Superior temporal gyrus (tissue), 1 donor: ENCODE results near the gene SLC25A41.
A peak's percentile ranks its signal among the peaks of the same experiment; 100 is the strongest.

Experiments used
- DNase-seq: peaks from one replicate; pipeline ENCODE4 v3.0.0-alpha.2; 2016; ENCODE audit errors: extremely low spot score

The SLC25A41 gene

DNA sequence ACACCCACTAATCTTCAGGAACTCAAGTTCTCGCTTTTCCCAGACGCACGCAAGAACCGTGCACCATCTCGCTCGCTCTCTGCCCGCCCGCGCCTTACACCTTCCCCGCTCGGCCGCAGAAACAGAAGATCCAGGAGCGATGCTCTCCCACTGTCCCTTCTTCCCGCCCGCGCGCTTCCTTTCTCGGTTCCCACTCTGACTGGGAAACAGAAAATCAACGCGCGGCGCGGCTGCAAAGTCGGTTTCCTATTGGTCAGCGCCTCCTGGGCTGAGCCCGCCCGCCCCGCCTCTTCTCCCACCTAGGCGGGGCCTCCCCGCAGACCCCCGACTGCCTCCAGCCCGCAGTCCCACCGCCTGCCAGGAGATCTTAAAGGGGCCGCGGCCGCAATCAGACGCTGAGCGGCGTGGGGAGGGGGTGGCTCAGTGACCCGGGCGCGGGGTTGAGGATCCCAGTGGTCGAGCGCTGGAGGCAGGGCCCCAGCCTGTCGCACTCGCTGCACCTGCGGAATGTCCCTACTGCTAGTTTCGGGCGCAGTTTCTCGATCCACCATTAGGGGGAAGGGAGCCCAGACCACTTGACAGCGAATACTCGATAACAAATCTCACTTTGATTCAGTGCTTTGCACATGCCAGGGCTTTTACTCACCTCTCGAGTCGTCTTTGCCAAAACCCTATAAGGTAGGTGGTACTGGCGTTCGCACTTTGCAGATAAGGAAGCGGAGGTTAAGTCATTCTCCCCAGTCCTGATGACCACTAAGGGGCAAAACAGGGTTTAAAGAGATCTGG, 26.7 kb upstream of the SLC25A41 start:
- DNase-seq: peak; percentile 99

GRCh38 chr19:6459262-6460098, 25.9 kb upstream of the SLC25A41 start, which contains the start of gene SLC25A23:
SLC25A23 (minus strand) TSS chr19:6459792; CDS start chr19:6459628, 164 bp downstream.
- DNase-seq: peak; percentile 67

GRCh38 chr19:6458695-6459261, 25.2 kb upstream of the SLC25A41 start:
- no peak for DNase-seq

DNA sequence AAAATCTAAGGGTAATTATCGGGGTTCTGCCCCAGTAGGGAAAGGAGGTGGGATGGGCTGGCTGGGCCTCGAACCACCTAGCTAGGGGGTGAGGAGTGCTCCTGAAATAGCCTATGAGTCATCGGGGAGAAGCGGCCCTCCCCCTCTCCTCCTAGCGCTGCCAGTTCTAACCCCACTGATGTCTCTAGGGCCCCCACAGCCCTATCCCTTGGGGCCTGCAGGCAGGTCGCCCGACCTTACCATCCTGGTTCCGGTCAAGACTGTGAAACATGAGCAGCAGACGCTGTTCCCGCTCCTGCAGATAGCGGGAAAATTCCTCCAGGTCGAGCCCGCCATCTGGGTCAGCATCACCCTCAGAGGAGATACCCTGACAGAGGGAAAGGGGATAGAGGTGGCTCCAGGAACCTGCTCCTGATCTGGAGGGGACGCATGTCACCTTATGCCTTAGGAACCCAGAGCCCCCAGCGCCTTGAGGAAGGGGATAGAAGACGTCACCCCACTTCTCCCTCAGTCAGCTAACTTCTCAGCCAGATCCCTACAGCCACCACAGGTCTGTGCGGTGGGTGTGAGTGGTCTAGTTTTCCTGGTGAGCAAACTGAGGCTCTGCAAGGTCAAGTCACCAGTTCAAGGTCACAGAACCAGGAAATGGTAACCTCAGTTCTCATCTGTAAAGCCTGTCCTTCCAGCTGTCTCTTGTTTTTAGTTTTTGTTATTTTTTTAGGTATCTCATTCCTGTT, 24.6 kb upstream of the SLC25A41 start:
- no peak for DNase-seq

DNA sequence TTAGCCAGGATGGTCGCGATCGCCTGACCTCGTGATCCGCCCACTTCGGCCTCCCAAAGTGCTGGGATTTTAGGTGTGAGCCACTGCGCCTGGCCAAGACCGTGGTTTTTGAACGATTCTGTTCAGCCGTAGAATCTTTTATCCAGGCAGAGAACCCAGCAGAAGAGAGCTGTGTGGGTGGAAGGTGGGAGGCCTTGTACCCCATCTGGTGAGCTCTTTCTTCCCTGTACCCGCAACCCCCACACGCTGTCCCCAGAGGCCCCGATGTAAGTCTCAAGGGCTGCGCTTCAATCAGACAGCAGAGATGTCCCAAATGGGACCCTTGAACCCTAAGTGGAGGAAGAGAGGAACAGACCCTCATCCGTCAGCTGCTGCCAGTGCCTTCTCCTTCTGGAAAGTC, 22.4 kb upstream of the SLC25A41 start:
- no peak for DNase-seq

DNA sequence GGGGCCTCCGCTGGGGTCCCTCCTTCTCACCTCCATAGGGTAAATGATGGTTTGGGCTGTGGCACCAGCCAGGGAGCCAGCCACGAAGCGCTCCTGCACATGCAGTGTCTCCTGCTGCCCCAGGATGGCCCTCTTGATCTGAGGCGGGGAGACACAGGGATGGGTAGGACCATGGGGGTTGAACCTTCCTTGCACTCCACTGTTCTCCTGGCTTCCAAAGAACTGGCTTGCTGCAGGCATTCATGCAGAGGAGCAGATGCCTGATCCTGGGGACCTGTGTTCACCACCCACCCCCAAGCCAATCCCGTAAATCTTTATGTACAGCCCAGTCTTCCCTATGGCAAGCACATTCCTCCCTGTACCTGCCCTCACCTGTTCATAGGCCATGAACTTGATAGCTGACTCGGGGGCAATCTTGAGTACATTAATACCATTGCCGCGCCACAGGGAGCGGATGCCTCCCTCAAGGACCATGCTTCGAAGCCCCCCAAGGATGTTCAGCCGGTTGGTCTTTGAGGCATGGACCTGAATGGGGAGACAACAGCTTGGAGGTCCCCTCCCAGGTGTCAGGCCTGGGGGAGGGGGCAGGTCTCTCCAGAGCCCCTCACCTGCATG, 20.5 kb upstream of the SLC25A41 start:
- DNase-seq: no peak

- no peak for DNase-seq
Measured at GRCh38 chr19:6452899-6453298, 19.3 kb upstream of the SLC25A41 start.

- DNase-seq: no peak
Measured at GRCh38 chr19:6452223-6452614, 18.7 kb upstream of the SLC25A41 start.

- no peak for DNase-seq
Measured at GRCh38 chr19:6451583-6452222, 18.1 kb upstream of the SLC25A41 start.

GRCh38 chr19:6450166-6450565, 16.6 kb upstream of the SLC25A41 start:
- DNase-seq: no peak

DNA sequence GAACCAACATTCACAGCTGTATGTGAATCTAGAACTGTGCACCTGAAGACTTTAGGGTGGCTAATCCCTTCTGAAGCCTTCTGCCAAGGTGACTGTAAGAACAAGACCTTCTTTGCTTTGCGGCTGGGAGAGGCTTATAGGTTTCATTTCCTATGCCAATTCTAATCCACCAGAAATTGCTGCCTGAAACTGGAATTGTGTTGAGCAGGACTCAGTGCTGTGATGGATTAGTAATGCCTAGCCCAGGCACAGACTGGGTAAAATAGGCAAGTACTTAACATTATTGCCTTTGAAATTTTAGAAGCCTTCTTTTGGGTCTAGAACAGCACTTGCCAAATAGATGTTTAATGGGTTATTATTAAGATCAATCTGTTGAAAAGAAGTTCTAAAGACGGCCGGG, 14.5 kb upstream of the SLC25A41 start:
- no peak for DNase-seq

GRCh38 chr19:6446452-6446851, 12.9 kb upstream of the SLC25A41 start:
- DNase-seq: no peak

DNA sequence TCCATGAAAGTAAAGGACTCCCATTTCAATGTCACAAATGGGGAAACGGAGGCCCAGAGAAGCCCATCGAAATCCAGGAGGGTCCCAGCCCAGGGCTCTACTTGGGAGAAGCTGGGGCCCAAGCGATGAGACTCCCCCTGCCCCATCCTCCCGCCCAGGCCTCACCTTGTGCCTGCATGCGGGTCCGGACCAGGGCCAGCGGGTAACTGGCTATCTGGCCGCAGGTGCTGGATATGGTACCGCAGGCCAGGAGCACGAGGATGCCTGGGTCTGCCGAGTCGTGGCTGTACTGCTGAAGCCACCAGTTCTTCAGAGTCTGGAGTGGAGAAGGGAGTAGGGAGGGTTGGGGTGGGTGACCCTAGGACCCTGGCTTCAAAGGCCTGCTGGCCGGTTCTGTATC, 10.4 kb upstream of the SLC25A41 start:
- no peak for DNase-seq

DNA sequence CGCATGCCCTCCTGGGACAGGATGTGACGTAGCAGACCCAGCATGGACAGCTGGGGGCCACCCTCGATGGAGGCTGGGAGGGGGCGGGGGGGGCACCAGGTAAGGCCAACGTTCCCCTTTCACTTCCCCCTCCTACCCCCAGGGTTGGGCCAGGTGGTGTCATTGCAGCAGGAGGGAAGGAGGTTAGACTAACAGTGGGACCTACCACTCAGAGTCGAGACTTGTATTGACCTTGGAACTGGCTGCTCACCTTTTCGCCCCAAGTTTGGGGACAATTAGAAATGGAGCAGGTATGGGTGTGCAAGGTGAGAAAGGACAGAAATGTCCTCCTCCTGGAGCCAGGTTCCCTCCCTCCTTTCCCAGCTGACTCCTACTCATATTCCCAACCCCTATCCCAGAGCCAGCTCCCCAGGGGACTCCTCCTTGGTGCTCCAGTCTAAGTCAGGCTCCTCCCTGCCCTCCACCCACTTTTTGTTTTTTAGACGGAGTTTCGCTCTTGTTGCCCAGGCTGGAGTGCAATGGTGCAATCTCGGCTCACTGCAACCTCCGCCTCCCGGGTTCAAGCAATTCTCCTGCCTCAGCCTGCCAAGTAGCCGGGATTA, 8.6 kb upstream of the SLC25A41 start:
- DNase-seq: no peak

- no peak for DNase-seq
Measured at GRCh38 chr19:6440905-6441304, 7.3 kb upstream of the SLC25A41 start.

DNA sequence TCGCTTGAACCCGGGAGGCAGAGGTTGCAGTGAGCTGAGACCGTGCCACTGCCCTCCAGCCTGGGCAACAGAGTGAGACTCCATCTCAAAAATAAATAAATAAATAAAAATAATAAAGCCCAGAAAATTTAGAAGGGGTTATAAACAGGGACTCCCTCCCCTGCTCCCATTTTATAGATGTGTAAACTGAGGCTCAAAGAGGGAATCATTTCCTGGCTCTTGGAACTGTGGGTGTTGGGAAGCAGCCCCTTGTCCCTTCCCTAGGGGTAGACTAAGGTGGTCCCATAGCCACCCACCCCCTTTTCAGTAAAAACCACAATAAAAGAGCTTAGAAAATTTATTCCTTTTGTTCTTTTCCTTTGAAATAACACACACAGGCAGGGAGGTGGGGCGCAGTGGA, 6.2 kb upstream of the SLC25A41 start:
- DNase-seq: no peak

DNA sequence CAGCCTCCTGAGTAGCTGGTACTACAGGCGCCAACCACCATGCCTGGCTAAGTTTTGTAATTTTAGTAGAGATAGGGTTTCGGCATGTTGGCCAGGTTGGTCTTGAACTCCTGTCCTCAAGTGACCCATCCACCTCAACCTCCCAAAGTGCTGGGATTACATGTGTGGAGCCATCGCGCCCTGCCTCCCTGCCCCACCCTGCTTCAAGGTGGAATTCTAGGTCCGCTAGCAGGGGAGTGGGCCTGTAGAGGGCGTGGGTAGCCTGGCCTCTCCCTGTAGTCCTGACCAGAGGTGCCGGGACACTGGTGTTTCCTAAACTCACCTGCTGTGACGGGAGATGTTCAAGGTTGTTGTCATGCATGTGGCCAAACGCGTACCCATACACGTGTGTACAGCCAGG, 398 bp downstream of the SLC25A41 start:
- DNase-seq: no peak

- DNase-seq: no peak
Measured at GRCh38 chr19:6431891-6432290, 1.7 kb downstream of the SLC25A41 start.

DNA sequence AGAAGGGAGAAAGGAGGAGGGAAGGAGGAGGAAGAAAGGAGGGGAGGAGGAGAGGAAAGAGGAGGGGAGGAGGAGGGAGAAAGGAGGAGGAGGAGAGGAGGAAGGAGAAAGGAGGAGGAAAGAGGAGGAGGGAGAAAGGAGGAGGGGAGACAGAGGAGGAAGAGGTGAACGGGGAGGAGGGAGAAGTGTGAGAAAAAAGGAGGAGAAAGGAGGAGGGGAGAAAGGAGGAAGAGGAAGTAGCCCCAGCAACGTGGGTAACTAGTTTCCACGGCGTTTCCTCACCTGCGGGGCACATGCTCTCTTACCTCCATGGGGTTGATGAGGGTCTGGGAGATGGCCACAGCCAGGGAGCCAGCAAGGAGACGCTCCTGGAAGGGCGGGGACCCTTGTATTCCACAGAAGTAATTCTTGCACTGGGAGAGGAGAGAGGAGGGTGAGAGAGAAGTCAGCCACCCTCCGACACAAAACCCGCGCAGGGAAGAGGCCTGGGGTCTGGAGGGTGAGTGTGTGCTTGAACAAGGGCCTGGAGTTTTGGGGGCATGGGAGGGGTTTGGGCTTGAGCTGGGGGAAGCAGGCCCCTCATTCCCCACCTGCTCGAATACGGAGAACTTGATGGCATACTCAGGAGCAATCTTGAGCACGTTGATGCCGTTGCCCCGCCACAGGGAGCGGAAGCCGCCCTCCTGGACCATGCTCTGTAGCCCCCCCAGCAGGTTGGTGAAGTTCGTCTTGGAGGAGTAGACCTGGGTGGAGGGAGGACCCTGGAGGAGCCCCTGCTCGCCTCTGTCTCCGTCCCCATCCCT, 3.9 kb downstream of the SLC25A41 start:
- DNase-seq: no peak
